OCI-LY7 (cell line): ENCODE data around the gene ACAP3.

ENCODE experiments used
- EZH2phosphoT487 ChIP-seq: fragments of 200-600 bp; sonication (generic); IDR thresholded peaks from 2 replicates; pipeline ENCODE4 v1.6.1; 2018; ENCODE audit warnings: low read depth, borderline replicate concordance, mild to moderate bottlenecking, mixed run types, antibody characterized with exemption, low read length, moderate library complexity, mixed read lengths
- TF ChIP-seq, protein P1 (sequence below): fragments of 200-600 bp; sonication (generic); conservative IDR thresholded peaks from 2 replicates; pipeline ENCODE4 v1.5.1; 2014; ENCODE audit warnings: mild to moderate bottlenecking, antibody characterized with exemption, low read length, moderate library complexity, mixed read lengths

DNA sequence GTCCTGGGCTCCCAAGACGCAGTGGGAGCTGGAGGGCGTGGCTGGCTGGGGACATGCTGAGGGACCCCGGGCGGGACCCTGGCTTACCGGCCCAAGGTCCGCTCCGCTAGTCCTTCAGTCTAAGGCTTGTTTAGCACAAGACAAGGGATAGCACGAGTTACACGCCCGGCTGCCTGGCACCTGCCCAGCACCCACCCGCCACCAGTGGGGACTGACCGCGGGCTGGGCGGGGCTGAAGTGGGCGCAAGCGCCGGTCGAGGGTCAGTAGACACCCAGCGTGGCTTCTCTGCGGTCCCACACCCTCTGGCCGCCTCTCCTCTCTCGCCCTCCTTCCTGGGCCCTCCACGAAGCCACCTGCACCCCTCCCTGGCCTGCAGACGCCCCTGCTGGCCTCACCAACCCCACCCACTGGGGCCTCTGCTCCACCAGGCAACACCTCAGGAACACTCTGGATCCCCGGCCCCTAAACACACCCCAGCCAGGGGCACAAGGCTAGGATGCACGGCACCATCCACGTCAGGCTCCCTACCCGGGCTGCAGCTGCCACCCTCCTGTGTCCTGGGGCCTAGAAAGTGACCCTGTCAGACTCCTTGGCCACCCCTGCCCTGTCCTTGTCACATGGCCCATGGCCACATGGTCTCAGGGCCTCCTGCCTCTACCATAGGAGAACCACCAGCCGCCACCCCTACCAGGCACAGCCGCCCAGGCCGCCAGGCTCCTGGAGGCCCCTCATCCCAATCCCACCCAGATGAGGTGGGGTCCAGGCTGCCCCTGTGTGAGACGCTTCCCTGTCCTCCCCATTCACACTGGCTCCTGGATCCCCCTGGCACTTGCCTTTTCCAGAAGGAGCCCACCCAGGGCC is 29.4 kb upstream of the ACAP3 start:
- no peak for TF ChIP-seq EZH2phosphoT487
- TF ChIP-seq, protein P1, sequence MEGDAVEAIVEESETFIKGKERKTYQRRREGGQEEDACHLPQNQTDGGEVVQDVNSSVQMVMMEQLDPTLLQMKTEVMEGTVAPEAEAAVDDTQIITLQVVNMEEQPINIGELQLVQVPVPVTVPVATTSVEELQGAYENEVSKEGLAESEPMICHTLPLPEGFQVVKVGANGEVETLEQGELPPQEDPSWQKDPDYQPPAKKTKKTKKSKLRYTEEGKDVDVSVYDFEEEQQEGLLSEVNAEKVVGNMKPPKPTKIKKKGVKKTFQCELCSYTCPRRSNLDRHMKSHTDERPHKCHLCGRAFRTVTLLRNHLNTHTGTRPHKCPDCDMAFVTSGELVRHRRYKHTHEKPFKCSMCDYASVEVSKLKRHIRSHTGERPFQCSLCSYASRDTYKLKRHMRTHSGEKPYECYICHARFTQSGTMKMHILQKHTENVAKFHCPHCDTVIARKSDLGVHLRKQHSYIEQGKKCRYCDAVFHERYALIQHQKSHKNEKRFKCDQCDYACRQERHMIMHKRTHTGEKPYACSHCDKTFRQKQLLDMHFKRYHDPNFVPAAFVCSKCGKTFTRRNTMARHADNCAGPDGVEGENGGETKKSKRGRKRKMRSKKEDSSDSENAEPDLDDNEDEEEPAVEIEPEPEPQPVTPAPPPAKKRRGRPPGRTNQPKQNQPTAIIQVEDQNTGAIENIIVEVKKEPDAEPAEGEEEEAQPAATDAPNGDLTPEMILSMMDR = no peak
